A673 (cell line): ENCODE results near the gene ARRB1. TPM values are rescaled to one million over a fixed set of nuclear protein-coding genes. Genes with fewer than 3 reads are reported as not detected.

ENCODE experiments used
- BruUV-seq: library from RNA; stranded (reverse); fragments of 400-500 nt; replicated peaks from 2 replicates; lab custom pipeline; 2021; lab: Mats Ljungman, UMichigan
- CTCF ChIA-PET: fragments of 300-600 bp; sonication (Branson Sonifier 250); formaldehyde crosslinking; loops from one replicate; lab custom pipeline; 2022; ENCODE audit warnings: antibody characterized with exemption; lab: Charles Lee
- POLR2A ChIA-PET: fragments of 300-600 bp; sonication (Branson Sonifier 250); formaldehyde crosslinking; loops from one replicate; lab custom pipeline; 2022; ENCODE audit warnings: antibody characterized with exemption; ENCODE audit not compliant: low non-redundant PET; lab: Charles Lee
- DNase-seq: peaks from one replicate; pipeline ENCODE4 v3.0.0-alpha.2; 2015; ENCODE audit warnings: low spot score
- H3K27ac ChIP-seq: fragments of 200-600 bp; sonication (generic); 2 replicates; pipeline ENCODE4 v1.5.1; 2016; ENCODE audit warnings: mixed run types, low read depth, mild to moderate bottlenecking, mixed read lengths, antibody characterized with exemption, low read length; ENCODE audit not compliant: poor library complexity, severe bottlenecking
- H3K27me3 ChIP-seq: fragments of 200-600 bp; sonication (generic); replicated peaks from 2 replicates; pipeline ENCODE4 v1.6.1; 2017; ENCODE audit warnings: mixed run types, low read depth, mild to moderate bottlenecking, mixed read lengths, antibody characterized with exemption, low read length; ENCODE audit not compliant: insufficient read depth, poor library complexity
- H3K36me3 ChIP-seq: fragments of 200-600 bp; sonication (generic); 2 replicates; pipeline ENCODE4 v1.6.1; 2016; ENCODE audit warnings: mixed run types, mild to moderate bottlenecking, mixed read lengths, antibody characterized with exemption, low read length; ENCODE audit not compliant: insufficient read depth, poor library complexity, severe bottlenecking
- H3K4me1 ChIP-seq: fragments of 200-600 bp; sonication (generic); 2 replicates; pipeline ENCODE4 v1.6.1; 2017; ENCODE audit warnings: mixed run types, mild to moderate bottlenecking, mixed read lengths, antibody characterized with exemption, low read length; ENCODE audit not compliant: insufficient read depth, poor library complexity, severe bottlenecking
- H3K4me3 ChIP-seq: fragments of 200-600 bp; sonication (generic); 2 replicates; pipeline ENCODE4 v1.5.1; 2016; ENCODE audit warnings: low read depth, mixed run types, mild to moderate bottlenecking, mixed read lengths, low read length; ENCODE audit not compliant: poor library complexity, severe bottlenecking
- H3K9me3 ChIP-seq: fragments of 200-600 bp; sonication (generic); 2 replicates; pipeline ENCODE4 v1.6.1; 2016; ENCODE audit warnings: mixed run types, low read depth, mild to moderate bottlenecking, mixed read lengths, antibody characterized with exemption, low read length; ENCODE audit not compliant: poor library complexity, severe bottlenecking
- EZH2 ChIP-seq: fragments of 200-600 bp; sonication (generic); IDR thresholded peaks from 2 replicates; pipeline ENCODE4 v1.6.1; 2017; ENCODE audit warnings: borderline replicate concordance, low read depth, mild to moderate bottlenecking, mixed read lengths, antibody characterized with exemption, low read length; ENCODE audit not compliant: poor library complexity, severe bottlenecking
- intact Hi-C: fragments of 100-400 bp; cut with micrococcal nuclease; formaldehyde crosslinking; loops from one replicate; pipeline ENCODE4 v1.10.0; 2022; ENCODE audit not compliant: unreplicated experiment
- total RNA-seq: library from RNA; stranded (reverse); gene quantifications from 2 replicates; pipeline ENCODE4 v1.2.3, GENCODE V29; 2021
- TF ChIP-seq, protein P1 (sequence below): fragments of 300-800, 200-600 bp; sonication (generic); conservative IDR thresholded peaks from 2 replicates; pipeline ENCODE4 v1.5.1; 2017; ENCODE audit warnings: low read depth, mild to moderate bottlenecking, antibody characterized with exemption, low read length, moderate library complexity, mixed read lengths

ARRB1 gene
- total RNA-seq, 1 experiment from 2014 or later: 37.8 TPM

DNA sequence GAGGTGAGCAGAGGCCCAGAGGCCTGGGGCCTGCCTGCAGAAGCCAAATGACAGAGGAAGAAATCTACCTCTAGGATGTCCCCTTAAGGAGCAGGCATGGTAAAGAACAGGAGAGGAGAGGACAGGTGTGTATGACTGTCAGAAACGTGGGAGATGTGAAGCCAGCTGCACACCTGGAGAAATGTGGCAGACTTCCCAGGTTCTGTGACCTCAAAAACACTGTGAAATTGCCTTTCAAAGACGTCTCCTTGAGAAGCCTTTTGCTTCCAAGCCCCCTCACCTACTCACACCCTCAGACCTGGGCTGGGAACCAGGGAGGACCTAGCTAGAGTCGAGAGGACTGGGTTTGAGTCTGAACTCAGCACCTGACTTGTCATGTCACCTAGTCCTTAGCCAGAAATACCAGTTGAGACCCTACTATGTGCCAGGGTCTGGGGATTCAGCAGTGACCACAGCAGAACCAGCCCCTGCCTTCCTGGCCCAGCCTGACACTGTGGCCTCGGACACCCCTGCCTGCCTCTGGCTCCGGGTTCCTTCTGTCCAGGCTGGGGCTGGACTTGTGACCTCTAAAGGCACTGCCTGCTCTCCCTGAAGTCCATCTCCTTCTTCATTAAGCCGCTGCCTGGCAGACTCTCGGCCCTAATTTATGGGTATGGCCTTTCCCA lies 105.3 kb downstream of the ARRB1 start:
- Histone ChIP-seq H3K36me3 (no peaks in the 10 kb centered on the region), H3K4me3 (no peak overlapping the region), H3K9me3 (no peaks in the 10 kb centered on the region), H3K27me3 (peaks cover 29% of the 10 kb centered on the region), H3K27ac (no peak overlapping the region), H3K4me1 (no peaks in the 10 kb centered on the region)
- no TSS peak for BruUV-seq
- TF ChIP-seq, protein P1, sequence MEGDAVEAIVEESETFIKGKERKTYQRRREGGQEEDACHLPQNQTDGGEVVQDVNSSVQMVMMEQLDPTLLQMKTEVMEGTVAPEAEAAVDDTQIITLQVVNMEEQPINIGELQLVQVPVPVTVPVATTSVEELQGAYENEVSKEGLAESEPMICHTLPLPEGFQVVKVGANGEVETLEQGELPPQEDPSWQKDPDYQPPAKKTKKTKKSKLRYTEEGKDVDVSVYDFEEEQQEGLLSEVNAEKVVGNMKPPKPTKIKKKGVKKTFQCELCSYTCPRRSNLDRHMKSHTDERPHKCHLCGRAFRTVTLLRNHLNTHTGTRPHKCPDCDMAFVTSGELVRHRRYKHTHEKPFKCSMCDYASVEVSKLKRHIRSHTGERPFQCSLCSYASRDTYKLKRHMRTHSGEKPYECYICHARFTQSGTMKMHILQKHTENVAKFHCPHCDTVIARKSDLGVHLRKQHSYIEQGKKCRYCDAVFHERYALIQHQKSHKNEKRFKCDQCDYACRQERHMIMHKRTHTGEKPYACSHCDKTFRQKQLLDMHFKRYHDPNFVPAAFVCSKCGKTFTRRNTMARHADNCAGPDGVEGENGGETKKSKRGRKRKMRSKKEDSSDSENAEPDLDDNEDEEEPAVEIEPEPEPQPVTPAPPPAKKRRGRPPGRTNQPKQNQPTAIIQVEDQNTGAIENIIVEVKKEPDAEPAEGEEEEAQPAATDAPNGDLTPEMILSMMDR: no peak
- CTCF ChIA-PET: no interaction called here
- POLR2A ChIA-PET: no interaction called here
- intact Hi-C loops: no loop called here
- no peak for DNase-seq

DNA sequence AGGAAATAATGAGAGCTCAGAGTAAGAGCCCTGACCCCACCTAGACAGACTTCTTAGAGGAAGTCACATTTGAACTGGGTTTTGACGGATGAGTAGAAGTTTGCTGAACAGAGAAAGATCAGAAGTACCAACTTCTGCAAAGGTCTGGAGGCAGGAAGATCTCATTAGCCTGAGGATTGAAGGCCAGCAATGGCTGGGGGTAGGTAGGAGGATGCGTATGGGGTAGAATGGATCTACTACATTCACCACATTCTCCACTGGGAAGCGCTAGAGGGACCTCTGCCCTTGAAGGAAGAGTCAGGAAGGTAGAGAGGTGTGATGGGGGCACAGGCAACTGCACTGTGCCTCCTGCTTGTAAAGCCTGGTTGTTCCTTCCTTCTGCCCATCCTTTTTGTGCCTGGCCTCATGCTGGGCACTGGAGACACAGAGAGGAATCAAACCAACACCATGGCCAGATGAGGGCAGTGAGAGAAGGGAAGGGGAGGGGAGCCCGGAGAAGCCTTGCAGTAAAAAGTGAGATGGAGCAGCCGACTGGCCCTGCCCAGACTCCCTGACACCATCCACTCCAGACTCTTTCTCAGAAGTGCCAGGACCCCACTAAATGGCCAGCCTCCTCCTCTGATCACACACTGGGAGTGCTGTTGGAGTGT lies 106.0 kb downstream of the ARRB1 start:
- TF ChIP-seq, protein P1: no peak; the same call in 1 of the 2 replicates
- no peak for TF ChIP-seq EZH2
- H3K4me1 ChIP-seq: no peaks in the 10 kb centered on the region
- H3K36me3 ChIP-seq: no peaks in the 10 kb centered on the region
- DNase-seq: no peak
- ChIA-PET POLR2A (no interaction called here), CTCF (no interaction called here)
- no peak overlapping the region for H3K27ac ChIP-seq
- no TSS peak for BruUV-seq
- H3K4me3 ChIP-seq: no peak overlapping the region
- intact Hi-C loops: no loop called here
- no peaks in the 10 kb centered on the region for H3K9me3 ChIP-seq
- H3K27me3 ChIP-seq: peaks cover 33% of the 10 kb centered on the region

DNA sequence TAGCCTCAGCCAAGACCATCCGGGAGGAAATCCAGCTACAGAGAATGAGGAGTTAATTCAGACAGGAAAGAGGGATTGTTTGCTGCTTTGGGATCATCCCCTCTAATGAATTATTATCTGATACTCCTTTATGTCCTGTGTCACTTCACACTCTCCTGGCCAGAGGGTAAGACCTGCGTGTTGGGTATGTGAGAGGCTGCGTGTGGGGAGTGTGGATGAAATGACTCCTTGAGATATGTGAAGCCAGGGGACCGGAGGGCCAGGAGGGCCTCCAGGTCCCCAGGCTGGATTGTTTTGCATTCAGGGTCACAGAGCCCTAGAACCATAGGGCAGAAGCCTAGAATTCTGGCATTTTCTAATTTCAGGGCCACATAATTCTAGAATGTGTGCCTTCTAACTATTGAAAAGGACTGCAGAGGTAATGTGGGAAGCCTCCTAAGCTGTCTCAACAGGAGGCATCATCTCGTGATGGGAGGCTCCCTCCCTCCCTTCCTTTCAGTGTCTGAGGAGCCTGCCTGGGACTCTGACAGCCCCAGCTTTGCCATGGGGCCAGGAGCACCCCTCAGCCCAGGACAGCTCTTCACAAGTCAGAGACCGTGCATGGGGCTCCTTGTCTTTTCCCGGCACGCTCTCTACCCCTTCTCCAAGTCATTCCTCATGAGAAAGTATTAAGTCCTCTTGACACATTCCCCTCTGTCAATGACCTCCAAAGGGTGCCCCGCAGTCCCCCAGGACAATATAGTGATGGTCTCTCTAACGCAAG lies 107.2 kb downstream of the ARRB1 start:
- DNase-seq: no peak
- TF ChIP-seq, protein P1: no peak
- TF ChIP-seq EZH2: no peak
- Histone ChIP-seq H3K4me3 (no peak overlapping the region), H3K4me1 (no peaks in the 10 kb centered on the region), H3K9me3 (no peaks in the 10 kb centered on the region), H3K36me3 (no peaks in the 10 kb centered on the region), H3K27me3 (peaks cover 43% of the 10 kb centered on the region), H3K27ac (no peak overlapping the region)
- ChIA-PET CTCF (no interaction called here), POLR2A (no interaction called here)
- intact Hi-C loops: no loop called here
- BruUV-seq: no TSS peak
